ENCODE measurements around the gene GALM. TPM values are rescaled to one million over a fixed set of nuclear protein-coding genes. Genes with fewer than 3 reads are reported as not detected.

The GALM gene
- total RNA-seq, 1 experiment from 2014 or later: 20.5 TPM

- in situ Hi-C loops (cut with HindIII; ENCODE audit: low pct_unique_long_range_greater_than_20kb, low sequenced_read_pairs): no loop called here
- ChIA-PET CTCF (no interaction called here), POLR2A (no interaction called here)
- H3K9me3 ChIP-seq (ENCODE audit: control insufficient read depth, insufficient read depth, low read depth, low read length): no peaks in the 10 kb centered on the region
- peaks cover 19% of the 10 kb centered on the region for H3K4me1 ChIP-seq (ENCODE audit: control insufficient read depth, insufficient read depth, low read length)
- BruUV-seq (replicated peaks): TSS peak; percentile 63
- intact Hi-C loops (cut with micrococcal nuclease; ENCODE audit: unreplicated experiment): no loop called here
- TF ChIP-seq POLR2AphosphoS5 (IDR thresholded peaks at IDR 0.05; ENCODE audit: low read depth, low read length): peak; percentile 37; the same call in 1 of the 2 replicates
- TF ChIP-seq SIN3A (IDR thresholded peaks at IDR 0.05; ENCODE audit: borderline replicate concordance, insufficient read depth, low read depth, low read length): no peak
- TF ChIP-seq, protein P1, sequence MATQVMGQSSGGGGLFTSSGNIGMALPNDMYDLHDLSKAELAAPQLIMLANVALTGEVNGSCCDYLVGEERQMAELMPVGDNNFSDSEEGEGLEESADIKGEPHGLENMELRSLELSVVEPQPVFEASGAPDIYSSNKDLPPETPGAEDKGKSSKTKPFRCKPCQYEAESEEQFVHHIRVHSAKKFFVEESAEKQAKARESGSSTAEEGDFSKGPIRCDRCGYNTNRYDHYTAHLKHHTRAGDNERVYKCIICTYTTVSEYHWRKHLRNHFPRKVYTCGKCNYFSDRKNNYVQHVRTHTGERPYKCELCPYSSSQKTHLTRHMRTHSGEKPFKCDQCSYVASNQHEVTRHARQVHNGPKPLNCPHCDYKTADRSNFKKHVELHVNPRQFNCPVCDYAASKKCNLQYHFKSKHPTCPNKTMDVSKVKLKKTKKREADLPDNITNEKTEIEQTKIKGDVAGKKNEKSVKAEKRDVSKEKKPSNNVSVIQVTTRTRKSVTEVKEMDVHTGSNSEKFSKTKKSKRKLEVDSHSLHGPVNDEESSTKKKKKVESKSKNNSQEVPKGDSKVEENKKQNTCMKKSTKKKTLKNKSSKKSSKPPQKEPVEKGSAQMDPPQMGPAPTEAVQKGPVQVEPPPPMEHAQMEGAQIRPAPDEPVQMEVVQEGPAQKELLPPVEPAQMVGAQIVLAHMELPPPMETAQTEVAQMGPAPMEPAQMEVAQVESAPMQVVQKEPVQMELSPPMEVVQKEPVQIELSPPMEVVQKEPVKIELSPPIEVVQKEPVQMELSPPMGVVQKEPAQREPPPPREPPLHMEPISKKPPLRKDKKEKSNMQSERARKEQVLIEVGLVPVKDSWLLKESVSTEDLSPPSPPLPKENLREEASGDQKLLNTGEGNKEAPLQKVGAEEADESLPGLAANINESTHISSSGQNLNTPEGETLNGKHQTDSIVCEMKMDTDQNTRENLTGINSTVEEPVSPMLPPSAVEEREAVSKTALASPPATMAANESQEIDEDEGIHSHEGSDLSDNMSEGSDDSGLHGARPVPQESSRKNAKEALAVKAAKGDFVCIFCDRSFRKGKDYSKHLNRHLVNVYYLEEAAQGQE (IDR thresholded peaks at IDR 0.05; ENCODE audit: insufficient read depth in 1 of 2, low read depth in 2 of 2, low read length in 1 of 2): no peak
- TF ChIP-seq TCF7L2 (IDR thresholded peaks at IDR 0.05; ENCODE audit: low read depth, low read length): peak; percentile 68; the same call in 1 of the 2 replicates
- TF ChIP-seq CTCF (IDR thresholded peaks at IDR 0.05): no peak
- peak overlapping the region; percentile 15 for H3K27ac ChIP-seq (ENCODE audit: low read length)
- DNase-seq (ENCODE audit: low read depth, low spot score): no peak
- H3K27me3 ChIP-seq (ENCODE audit: control insufficient read depth, insufficient read depth, low read length): no peaks in the 10 kb centered on the region
- peak; percentile 79 for ATAC-seq
- H3K36me3 ChIP-seq (ENCODE audit: control insufficient read depth, insufficient read depth, low read length): no peaks in the 10 kb centered on the region
- H3K4me3 ChIP-seq (ENCODE audit: low read depth in 2 of 2, low read length in 2 of 2): no peak overlapping the region
Observed at GRCh38 chr2:38685116-38685735, 19.3 kb downstream of the GALM start.

GRCh38 chr2:38690499-38691420, 24.8 kb downstream of the GALM start:
- intact Hi-C loops (cut with micrococcal nuclease; ENCODE audit: unreplicated experiment): no loop called here
- peak overlapping the region in 1 of 2 experiments; percentile 2; a peak in 1 of 4 replicates for H3K4me3 ChIP-seq (ENCODE audit: low read depth in 2 of 2, low read length in 2 of 2)

More at GRCh38 chr2:38690499-38691420, 24.8 kb downstream of the GALM start:
- in situ Hi-C loops (cut with HindIII; ENCODE audit: low pct_unique_long_range_greater_than_20kb, low sequenced_read_pairs): no loop called here
- H3K4me1 ChIP-seq (ENCODE audit: control insufficient read depth, insufficient read depth, low read length): peaks cover 33% of the 10 kb centered on the region
- ChIA-PET POLR2A (interaction anchor here (0.7 kb wide), 2 partner anchors 24 to 60 kb away, joined by 3 to 7 read pairs; partner anchors contain the start of gene SRSF7), CTCF (interaction anchor here (0.6 to 0.7 kb wide), 2 partner anchors 36 kb away, joined by 5 to 6 read pairs; no protein-coding TSS in a partner anchor)
- H3K27me3 ChIP-seq (ENCODE audit: control insufficient read depth, insufficient read depth, low read length): no peaks in the 10 kb centered on the region
- peak; percentile 97 for TF ChIP-seq TCF7L2 (IDR thresholded peaks at IDR 0.05; ENCODE audit: low read depth, low read length)
- TF ChIP-seq, protein P1 (IDR thresholded peaks at IDR 0.05; ENCODE audit: insufficient read depth in 1 of 2, low read depth in 2 of 2, low read length in 1 of 2): 0 out of 4 replicates have a peak, but pooled peaks of 1 of the 2 experiments have one; percentile 28
- TF ChIP-seq CTCF (IDR thresholded peaks at IDR 0.05): no peak
- TF ChIP-seq POLR2AphosphoS5 (IDR thresholded peaks at IDR 0.05; ENCODE audit: low read depth, low read length): peak; percentile 73
- ATAC-seq (peak; percentile 98), DNase-seq (ENCODE audit: low read depth, low spot score) (peak; percentile 82)
- H3K9me3 ChIP-seq (ENCODE audit: control insufficient read depth, insufficient read depth, low read depth, low read length): no peaks in the 10 kb centered on the region
- no peaks in the 10 kb centered on the region for H3K36me3 ChIP-seq (ENCODE audit: control insufficient read depth, insufficient read depth, low read length)
- H3K27ac ChIP-seq (ENCODE audit: low read length): peak overlapping the region; percentile 91
- BruUV-seq (replicated peaks): TSS peak; percentile 37
